ENCODE results near the gene NEGR1. TPM values are rescaled to one million over a fixed set of nuclear protein-coding genes. Genes with fewer than 3 reads are reported as not detected.
A peak's percentile ranks its signal among the peaks of the same experiment; 100 is the strongest.

Gene NEGR1
- polyA plus RNA-seq, 12 donors = 16.5 to 31.1 (median 23.8) TPM; not detected in 1

DNA sequence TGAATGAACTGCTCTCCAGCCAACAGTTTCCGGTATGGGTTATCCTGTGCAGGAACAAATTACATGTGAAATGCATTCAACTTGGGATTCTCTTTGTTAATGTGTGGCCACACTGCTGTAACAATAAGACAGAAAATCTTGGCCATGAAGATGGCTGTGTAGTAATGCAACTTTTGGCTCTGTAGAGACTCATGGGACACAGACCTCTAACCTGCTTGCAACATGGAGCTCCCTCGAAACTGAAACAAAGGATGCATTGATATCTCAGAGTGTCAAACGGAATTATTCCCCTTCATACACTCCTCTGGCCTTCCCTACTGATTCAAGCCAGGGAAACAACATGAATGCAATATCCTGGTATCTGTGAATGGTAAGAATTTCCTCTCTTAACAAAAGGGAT is 642.2 kb downstream of the NEGR1 start:
- DNase-seq = peak; percentile 78

DNA sequence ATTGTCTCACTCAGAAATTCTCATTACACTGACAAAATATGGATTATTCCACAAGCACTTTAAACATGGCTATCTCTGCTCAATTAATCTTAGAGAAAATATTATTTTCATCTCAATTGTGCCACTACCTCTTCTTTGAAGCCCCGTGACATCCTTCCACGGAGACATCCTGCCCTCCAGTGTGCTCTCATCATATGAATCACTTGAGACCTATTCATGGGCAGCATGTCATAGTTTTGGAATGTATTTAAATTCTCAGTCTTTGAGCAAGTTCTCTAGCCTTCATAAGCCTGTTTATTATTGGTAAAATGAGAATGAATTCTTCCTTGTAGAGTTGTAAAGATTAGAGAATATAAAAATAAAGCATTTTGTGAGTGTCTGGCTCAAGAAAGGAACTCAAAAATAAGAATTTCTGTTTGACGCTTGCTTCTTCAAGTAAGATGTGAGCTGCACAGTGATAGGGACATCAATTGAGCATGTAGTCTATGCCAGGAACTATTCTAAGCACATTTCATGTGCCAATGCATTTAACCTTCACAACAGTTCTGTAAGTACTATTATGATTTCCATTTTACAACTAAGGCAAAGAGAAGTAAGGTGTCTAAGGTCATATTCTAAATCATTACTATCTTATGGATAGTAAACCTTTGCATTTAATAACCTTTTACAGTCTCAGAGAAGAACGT is 644.1 kb downstream of the NEGR1 start:
- DNase-seq = no peak

DNA sequence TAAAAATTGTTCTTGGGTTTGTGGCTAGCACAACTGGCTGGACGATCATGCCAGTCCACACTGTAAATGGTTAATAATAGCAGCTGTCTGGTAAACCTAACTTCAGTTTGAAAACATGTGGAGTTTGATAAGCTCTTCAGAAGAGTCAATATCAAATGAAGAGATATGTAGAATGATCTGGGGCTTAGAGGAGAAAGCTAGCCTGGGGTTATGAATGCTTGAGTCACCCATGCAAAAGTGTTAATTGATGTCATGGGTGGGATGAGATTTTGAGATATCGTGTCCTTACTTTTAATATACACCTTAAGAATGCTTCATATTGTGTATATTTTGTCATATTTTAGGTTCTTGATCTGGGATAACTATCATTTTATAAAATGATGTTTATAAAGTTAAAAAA is 646.8 kb downstream of the NEGR1 start:
- no peak for DNase-seq

DNA sequence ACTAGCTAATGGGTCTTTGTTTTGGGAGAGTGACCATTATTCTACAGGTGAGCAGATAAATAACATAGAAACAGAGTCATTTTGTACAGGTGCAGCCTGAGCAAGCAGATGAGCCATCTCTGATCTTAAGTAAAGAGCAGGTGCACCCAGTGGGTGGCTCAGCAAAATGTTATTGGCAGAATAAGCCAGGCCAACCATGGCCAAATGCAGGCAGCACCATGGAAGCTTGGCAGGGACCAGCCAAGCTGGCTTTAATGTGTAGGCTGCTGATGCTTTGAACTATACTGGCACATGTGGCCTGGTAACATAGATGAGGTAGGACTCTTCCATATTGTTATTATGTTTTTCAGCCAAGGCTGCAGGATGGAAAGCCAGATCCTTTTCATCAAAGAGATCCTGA is 648.2 kb downstream of the NEGR1 start:
- DNase-seq = no peak

DNA sequence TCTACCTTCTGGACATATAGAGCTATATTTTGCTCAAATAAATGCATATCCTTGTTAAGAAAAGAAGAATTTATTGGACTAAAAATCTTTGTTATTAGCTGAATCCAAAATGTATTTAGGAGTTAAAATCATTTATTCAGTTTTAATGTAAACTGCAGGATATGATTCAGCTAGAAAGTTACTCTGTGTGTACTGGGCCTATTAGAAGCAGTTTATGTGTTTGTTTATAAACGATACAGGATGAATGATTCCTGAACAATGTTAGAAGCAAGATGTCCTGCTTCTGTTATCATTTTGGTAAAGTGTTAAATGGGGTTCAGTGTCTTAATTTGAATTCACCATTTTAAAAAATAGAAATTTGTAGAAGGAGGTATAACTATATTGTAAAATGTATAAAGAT is 652.3 kb downstream of the NEGR1 start:
- no peak for DNase-seq

DNA sequence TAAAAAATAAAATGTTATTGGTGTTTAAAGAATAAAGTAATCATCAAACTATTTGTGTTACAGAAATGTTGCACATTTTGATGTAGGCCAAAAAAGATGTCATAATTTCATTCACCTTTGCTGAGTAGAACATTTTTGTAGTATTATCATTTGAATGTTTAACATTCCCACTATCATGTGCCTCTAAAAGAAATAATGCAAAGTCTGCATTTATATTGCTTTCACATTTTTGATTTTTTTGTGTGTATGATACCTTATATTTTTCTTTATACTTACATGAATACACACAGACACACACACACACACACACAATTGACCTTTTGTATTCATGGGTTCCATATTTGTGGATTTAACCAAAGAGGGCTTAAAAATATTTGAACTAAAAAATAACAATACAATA is 657.3 kb downstream of the NEGR1 start:
- DNase-seq = no peak

DNA sequence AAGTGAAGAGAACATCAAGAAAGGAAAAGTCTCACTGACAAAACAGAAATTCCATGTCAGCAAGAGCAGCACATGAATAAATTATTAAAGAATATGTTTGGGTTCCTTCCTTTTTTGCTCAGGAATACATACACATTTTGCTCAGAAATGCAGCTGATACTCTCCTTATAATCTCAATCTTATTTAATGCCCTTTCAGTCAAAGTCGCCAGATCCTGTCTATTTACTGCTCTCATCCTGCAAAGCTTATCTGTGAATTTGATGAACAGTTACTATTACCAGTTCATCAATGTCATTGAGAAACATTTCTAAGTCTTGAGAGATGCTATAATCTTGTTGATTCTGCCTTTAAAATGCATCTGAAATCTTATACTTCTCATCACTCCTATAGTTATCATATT is 658.5 kb downstream of the NEGR1 start:
- no peak for DNase-seq

DNA sequence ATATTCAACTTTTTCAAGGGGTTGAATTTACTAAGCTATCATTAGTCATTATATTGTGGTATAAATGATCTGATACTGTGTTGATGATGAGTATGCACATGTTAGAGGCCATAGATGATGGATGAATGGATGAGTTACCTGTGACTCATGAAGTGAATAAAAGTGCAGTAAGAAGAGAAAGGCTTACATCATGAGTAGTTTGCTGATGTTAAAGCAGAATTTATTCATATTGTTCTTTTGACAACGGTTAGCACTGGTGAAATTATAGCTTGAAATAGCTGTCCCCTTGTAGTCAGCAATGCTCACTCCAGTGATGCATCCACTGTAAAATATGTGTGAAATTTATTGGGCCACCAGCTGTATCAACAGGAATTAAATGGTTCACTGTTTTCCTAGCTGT is 660.6 kb downstream of the NEGR1 start:
- DNase-seq = no peak

DNA sequence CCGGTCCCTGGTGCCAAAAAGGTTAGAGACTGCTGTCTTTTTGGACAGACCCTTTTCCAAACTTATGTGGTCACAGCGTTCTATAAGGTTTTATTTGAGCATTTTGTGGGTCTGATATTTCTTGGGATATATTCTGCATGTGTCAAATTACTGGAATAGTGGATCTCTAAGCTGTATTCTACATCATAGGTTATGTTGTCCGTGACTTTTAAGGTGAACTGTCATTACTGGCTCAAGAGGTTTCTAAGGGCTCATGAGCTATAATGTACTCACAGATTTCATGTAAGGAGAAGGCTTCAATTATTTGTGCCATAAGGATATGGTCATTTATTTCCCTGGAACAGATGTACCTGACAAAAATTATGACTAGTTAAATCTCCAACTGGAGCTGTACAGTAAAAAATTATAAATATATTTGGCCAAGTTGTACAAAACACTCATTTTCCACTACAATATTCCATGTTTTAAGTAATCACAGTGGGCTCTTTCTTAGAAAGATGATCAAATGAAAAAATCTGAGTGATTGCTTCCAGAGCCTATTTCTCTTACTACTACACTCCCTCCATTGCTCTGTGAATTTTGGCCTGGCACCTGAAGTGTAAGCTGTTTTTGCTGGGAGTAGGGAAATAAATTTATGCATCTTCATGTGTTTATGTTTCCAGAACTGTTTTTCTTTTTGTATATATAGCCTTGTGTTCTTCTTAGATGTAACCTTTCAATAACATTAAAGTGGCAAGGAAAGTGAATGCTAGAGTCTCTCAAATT is 663.4 kb downstream of the NEGR1 start:
- DNase-seq = peak; percentile 53

DNA sequence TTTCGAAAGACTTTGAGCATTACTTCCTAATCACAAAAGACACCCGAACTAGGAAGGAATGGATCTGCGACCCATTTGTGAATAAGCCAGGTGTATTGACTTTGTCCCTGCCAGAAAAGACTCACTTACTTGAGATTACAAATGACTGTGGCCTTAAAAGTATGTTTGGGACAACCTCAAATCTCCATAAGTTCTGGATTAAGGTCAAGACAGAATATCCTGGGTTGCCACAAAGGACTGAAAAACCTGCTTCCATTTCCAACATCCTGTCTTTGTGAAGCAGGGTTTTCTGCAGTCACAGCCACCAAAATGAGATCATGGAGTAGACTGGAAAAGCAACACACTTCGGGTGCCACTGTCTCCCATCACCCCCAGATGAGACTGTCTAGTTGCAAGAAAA is 664.1 kb downstream of the NEGR1 start:
- DNase-seq = peak; percentile 59

DNA sequence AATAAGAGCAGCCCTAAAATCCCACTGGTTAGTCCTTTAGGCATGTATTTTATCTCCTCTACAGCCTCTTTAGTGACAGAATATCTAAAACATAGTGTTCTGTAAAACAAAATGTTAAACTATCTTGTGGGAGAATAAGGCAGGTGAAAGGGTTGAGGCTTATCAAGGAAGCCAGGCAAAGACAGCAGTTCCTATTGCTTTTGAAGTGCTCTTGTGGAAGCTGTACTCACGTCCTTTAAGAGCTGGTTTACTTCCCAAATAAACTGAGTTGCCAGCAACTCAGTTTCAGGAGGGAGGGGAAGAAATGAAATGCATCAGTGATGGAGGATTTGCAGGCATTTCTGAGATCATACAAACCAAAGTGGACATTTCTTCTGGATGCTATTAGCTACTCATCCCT is 671.9 kb downstream of the NEGR1 start:
- DNase-seq = no peak

DNA sequence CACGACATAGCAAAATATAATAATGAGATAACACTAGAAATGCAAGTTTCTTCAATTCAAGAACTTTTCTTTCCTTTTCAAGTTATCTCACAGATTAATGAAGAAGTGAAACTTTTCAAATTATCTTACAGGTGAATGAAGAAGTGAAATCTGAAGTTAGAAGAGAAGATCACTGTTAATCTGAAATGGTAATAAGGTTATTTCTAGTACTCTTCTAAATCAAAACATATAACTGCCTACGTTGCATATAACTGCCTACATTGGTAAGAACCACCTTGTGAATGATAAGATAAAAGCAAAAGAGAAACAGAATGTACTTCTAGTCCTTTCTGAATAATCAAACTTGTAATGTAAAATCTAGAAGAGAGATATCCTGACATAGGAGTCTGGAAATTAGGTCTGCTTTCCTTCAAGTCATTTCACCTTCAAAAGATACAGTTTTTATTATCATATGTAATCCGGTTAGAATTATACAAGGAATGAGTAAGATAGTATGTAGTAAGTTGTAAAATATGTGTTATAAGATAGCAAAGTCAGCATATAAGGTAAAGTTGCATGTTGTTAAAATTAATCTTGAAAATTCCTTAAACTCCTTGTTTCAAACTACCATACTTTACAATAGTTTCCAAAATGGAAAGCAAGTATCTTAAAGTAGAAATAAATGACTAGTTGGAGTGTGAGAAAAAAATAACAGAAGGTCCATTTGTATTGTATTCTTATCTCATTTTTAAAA is 679.1 kb downstream of the NEGR1 start:
- DNase-seq = no peak

DNA sequence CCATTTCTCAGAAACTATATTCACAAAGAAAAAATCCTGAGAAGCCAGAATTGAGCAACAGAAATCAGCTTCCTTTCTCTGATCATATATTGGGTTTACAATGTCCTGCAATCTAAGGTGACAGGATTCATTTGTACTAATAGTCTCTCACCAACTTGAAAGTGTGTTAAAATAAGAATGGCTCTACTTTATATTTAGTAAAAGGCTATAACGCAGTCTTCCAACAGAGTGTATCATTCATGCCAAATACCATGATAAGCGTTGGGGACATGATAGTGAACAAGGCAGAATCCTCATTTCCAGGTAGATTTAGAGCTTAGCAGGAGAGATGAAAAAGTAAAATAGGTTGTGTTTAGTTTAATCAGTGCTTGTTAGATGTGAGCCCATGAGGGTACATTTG is 682.3 kb downstream of the NEGR1 start:
- no peak for DNase-seq

DNA sequence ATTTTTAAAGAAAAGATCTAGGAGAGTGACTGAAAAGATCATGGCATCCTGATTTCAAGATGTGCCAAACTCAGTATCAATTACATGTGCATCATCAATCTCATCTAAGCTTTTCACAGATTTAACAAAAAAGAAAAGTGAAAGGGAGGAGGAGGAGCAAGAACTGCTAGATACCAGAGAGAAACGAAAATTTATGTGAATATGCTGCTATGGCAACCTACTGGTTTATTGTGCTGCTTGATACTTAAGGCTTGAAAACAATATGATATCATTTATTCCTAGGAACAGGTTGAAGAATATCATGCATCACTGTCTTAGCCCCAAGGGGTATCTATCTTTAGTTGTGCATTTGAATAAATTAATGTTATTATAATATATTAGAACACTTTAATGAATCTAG is 683.0 kb downstream of the NEGR1 start:
- DNase-seq = no peak

DNA sequence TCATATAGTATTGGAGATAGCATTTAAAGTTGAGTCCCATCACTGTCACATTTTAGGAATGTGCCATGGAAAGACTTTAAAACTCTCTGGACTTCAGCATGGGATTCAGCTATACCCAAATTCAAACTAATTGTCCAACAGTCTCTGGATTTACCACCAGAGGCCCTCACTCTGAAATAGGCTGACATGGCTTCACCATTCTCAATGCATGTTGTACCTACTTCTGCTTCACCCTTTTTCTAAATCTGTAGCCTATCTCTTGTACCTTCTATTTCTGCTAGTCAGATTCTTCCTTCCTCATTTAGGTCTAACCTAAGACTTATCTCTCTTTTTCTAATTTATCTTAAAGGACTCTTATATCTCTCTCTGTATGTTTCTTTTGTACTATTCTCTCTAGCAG is 688.8 kb downstream of the NEGR1 start:
- DNase-seq = no peak

DNA sequence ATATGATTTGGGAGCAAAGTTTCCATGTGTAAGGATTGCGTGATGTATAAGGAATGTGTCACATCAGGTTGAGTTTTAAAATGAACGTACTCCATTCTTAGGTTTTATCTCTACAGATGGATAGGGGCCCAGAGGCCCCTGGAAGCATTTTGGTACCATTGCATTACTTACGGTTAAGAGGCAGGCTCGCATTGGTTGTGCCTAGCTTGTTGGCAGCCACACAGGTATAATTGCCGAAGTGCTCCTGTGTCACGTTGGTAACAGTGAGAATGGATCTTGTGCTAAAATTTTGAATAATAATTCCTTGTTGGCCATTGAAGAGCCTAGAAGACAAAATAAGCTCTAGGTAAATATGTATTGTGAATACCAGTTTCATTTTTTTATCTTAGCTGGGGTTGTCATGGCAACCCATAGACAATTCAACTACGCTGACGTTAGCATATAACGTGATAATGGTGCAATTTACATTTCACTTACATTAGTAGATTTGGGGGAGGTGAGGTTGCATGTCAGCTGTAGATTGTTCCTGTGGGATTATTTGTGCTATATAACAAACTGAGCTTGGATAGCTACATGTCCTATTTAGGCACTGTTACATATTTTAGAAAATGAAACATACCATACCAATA is 689.6 kb downstream of the NEGR1 start:
- DNase-seq = no peak

DNA sequence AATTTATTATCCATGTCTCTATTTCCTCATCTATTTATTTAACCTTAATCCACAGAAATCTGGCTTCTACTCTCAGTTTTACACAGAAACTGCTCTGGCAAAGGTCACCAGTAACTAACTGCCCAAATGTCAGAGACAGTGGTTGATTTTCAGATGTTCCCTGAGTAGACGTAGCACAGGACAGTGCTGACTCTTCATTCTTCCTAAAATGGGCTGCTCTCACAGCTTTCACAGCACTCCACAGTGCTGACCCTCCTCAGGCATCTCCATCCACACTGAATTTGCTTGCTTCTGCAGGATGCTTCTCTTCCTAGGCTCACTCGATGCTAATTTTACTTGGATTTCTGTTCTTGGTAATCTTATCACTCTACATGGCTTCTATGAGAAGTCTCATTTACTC is 693.3 kb downstream of the NEGR1 start:
- DNase-seq = no peak

DNA sequence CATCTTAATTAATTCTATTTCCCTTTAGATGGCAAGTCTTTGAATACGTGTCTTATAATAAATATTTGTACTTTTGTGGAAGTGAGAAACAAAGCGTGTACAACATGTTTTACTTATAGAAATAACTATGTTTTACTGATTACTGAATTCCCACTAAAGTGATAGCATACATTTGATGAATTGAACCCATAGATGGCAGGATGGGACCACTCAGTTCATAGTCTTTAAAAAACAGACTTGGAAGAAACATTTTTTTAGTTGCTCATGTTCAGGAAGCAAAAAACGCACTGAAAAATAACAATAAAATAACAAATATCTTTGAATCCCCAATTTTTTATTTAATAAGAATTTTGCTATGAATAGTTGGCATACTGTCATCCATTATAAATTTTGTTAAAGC is 694.4 kb downstream of the NEGR1 start:
- DNase-seq = peak; percentile 32

DNA sequence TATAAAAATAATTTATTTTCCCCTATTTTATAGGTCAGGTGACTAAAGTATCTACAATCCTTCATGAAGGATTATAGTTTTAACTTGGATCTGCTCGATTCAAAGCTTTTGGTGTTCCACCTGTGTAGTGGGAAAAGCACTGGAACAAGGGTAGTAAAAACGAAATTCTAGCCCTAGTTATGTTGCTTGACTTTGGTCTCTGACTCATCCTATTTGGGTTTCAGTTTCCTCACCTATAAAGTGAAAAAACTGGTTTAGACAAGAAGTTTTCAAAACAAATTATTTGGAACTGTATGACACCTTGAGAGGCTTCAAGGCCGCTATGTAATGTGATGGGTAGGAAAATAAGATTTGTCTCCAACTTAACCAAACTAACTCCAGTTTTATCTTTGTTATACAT is 696.3 kb downstream of the NEGR1 start:
- DNase-seq = no peak

DNA sequence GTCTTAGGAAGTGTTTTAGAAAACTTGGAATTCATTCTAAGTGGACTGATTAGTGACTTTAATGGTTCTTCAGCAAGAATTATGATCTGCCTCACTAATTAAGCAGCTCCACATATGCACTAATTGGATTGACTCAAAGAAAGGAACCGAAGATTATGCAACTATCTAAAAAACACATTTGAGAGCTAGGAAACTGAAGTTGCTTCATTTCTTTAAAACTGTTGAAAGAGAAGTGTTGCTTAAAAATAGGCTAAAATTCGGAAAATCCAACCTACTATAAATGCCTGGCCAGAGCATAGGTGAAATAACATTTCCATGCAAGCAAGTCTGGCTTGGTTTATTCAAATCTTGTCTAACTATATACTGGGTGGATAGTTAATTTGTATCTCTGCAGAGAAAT is 698.6 kb downstream of the NEGR1 start:
- DNase-seq = no peak

DNA sequence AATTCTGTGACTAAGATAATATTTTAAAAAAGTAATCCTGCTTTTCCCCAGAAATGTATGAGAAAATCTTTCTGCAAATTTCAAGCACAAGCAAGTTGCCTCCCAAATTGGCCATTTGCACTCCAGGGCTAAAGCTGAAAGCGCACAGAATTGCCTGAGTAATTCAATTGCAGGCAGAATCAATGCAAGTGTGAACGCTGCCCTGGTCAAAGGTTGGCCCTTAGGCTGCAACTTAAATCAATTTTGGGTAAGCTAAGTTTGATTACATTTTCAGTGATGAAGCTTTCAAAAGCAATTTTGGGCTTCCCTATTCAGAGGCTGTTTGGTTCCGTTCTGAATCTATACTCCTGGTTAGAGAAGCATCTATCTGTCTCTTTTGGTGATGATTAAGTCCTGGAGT is 699.7 kb downstream of the NEGR1 start:
- DNase-seq = no peak

DNA sequence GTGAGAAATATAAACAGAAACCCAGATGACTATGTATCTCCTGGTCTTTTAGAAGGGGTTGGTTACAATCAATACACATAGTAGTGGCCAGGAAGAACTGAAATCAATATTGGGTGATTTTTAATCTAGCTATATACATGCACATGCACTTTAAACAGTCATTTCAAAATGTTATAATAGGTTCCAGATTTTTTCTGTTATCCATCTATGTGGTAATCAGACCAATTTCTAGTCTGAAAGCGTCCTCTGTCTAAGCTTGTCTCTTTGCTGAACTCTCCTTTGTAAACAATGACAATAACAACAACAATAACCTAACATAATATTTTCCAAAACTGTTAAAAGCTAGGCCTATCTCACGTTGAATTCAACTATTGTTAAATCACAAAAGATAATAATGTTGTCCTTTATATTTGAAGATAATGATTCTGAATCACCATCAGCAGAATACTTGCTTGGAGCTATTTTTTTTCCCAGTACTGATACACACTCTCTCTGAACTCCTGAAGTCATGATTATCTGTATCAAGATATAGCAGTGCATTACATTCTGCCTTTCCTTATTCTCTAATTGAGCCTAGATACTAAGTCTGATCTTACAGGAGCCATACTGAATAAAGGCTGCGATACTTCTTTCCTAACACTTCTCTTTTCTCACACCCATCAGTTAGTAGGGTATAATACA is 704.7 kb downstream of the NEGR1 start:
- DNase-seq = no peak
